ACHN (cell line): ENCODE data around the gene NECAB2.

ENCODE experiments used
- DNase-seq: peaks from one replicate; pipeline ENCODE4 v3.0.0-alpha.2; 2015
- in situ Hi-C: cut with HindIII; loops from 2 replicates; pipeline ENCODE4 v1.10.0; 2017; ENCODE audit warnings: low sequenced_read_pairs, low pct_ligation_motif_present, low pct_unique_long_range_greater_than_20kb

The NECAB2 gene

DNA sequence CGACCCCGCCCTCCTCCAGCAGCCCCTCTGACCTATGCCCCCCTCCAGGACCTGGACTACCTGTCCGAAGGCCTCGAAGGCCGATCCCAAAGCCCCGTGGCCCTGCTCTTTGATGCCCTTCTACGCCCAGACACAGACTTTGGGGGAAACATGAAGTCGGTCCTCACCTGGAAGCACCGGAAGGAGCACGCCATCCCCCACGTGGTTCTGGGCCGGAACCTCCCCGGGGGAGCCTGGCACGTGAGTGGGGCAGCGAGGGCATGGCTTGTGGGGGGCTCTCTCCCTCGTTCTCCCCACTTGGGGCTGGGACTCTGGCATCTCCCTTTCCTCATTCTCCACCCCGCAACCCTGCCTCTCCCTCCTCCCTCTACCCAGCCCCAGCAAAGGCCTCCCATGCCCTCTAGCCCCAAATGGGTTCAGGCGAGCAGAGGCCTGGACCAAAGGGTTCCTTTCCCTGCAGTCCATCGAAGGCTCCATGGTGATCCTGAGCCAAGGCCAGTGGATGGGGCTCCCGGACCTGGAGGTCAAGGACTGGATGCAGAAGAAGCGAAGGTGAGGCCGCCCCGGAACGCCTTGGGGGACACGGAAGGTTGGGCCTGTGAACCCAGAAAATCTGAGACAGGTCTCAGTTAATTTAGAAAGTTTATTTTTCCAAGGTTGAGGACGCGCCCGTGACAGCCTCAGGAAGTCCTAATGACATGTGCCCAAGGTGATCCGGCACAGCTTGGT, 7.4 kb upstream of the NECAB2 start:
- in situ Hi-C loops, result no loop called here
- no peak for DNase-seq

DNA sequence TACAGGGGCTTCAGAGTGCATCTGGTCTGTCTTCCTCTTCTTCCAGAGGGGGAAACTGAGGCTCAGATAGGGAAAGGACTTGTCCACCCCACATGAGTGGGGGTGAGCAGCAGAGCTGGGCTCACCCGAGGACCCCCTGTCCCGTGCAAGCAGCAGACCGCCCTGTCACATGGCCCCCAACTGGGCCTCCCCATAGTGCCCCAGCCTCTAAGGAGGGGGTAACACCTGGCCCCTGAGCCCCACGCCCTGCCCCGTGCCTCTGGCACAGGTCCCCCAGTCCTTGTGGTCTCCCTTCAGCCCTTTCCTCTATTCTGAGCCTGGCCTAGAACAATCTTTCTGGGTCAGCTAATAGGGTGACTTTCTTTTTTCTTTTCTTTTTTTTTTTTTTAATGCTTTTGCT, 6.5 kb upstream of the NECAB2 start:
- no peak for DNase-seq
- in situ Hi-C loops, result no loop called here

DNA sequence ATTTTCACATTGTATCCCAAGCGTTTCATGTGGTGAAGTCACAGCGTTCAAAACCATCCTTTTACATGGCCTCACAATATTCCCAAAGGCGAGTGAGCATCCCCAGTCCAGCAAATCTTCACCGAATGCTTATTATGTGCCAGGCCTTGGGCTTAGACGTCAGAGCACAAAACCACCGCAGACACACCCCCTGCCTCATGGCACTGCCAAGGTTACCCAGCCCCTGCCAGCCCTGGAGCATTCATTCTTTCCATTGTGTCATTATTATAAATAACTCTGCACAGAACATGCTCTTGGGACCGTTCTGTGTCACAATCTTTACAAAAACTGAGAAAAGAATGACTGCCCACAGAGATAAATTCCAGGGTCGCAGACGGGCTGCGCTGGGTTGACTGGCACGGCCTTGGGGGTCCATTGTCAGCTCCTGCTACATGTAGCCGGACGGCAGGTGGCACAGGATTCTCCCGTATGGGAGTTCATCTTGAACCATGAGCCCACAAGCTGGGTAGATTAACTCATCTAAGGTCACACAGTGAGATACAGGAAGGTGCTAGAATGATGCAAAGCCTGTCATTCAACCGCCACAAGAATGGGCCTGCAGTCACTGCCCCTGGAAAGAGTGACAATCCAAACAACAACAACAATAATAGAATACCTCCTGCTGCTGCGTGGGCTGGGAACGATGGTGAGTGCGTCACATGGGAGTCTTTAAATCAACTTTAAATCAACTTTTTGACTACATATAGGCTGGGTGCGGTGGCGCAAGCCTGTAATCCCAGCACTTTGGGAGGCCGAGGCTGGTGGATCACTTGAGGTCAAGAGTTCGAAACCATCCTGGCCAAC, 4.5 kb upstream of the NECAB2 start:
- no peak for DNase-seq
- in situ Hi-C loops, result no loop called here

DNA sequence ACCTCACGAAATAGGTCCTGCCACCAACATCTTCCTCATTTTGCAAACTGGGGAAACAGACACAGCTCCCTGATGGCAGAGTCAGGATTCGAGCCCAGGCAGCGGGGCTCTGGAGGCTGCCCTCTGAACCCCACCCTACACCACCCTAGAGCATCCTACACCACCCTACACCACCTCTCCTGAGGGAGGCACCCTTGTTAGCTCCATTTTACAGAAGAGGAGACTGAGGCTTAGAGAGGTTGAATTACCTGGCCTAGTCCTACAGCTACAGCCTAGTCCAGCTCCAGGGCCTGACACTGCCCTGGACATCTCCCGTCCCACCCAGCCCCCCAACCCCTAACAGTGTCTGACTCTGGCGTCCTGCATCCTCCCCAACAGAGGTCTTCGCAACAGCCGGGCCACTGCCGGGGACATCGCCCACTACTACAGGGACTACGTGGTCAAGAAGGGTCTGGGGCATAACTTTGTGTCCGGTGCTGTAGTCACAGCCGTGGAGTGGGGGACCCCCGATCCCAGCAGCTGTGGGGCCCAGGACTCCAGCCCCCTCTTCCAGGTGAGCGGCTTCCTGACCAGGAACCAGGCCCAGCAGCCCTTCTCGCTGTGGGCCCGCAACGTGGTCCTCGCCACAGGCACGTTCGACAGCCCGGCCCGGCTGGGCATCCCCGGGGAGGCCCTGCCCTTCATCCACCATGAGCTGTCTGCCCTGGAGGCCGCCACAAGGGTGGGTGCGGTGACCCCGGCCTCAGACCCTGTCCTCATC, 3.2 kb upstream of the NECAB2 start:
- no peak for DNase-seq
- in situ Hi-C loops, result no loop called here

DNA sequence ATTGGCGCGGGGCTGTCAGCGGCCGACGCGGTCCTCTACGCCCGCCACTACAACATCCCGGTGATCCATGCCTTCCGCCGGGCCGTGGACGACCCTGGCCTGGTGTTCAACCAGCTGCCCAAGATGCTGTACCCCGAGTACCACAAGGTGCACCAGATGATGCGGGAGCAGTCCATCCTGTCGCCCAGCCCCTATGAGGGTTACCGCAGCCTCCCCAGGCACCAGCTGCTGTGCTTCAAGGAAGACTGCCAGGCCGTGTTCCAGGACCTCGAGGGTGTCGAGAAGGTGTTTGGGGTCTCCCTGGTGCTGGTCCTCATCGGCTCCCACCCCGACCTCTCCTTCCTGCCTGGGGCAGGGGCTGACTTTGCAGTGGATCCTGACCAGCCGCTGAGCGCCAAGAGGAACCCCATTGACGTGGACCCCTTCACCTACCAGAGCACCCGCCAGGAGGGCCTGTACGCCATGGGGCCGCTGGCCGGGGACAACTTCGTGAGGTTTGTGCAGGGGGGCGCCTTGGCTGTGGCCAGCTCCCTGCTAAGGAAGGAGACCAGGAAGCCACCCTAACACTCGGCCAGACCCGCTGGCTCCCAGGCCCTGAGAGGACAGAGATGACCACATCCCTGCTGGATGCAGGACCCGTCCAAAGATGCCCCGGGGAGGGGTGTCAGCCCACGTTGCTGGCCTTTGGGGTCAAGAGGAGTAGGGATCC, 2.4 kb upstream of the NECAB2 start:
- no peak for DNase-seq
- in situ Hi-C loops, result no loop called here

DNA sequence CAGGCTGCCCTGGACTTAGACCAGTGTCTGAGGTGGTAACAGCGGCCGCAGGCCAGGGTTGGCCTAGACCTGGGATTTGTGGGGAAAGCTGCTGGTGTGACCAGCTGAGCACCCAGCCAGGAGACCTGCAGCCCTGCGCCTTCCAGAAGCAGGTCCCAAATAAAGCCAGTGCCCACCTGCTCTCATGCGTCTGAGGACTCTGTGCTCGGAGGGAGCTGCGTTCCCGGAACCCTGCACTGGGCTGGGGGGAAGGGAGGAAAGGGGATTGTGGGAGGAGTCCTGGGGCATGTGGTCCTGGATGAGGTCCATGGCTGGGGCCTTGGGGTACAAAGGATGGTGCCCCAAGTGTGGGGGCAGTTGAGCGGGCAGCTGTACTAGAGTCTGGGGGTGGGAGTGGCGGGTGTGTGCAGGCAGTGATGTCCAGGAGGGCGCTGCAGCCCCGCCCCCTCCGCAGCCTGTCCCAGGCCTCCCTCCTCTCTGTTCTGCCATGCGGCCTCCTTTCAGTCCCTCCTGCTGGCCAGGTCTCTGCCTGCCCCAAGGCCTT, 1.8 kb upstream of the NECAB2 start:
- in situ Hi-C loops, result no loop called here

DNA sequence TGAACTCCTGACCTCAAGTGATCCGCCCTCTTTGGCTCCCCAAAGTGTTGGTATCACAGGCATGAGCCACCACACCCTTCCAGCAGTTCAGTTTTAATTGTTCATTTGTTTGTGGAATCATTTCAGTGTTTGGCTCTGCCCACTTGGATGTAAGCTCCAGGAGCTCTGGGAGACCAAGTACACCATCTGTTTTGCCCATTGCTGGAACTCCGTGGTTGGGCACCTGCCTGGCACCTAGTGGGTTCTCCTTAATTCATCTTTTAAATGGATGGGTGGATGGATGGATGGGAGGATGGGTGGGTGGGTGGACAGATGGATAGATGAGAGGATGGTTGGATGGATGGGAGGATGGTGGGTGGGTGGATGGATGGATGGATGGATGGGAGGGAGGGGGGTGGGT, 953 bp upstream of the NECAB2 start:
- in situ Hi-C loops, result no loop called here

More for the DNA sequence above, 1.8 kb upstream of the NECAB2 start:
- no peak for DNase-seq

DNA sequence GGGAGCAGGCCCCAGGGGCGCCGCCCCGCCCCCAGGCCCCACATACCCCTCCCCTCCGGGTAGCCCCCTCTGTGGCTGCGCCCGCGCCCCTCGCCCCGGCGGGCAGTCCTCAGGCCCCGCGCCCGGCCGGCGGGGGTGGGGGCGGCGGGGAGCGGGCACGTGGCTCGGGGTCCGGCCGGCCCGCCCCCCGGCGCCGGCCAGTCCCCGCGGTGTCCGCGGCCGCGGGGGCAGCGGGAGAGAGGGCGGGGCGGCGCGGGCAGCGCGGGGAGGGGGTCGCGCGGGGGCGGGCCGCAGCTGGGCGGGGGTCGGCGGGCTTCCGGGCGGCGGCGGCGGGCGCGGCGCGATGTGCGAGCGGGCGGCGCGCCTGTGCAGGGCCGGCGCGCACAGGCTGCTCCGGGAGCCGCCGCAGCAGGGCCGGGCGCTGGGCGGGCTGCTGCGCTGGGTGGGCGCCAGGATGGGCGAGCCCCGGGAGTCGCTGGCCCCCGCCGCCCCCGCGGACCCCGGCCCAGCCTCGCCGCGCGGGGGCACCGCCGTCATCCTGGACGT, 335 bp downstream of the NECAB2 start:
- DNase-seq, result no peak
- in situ Hi-C loops, result no loop called here

More for the DNA sequence above, 953 bp upstream of the NECAB2 start:
- DNase-seq, result no peak

DNA sequence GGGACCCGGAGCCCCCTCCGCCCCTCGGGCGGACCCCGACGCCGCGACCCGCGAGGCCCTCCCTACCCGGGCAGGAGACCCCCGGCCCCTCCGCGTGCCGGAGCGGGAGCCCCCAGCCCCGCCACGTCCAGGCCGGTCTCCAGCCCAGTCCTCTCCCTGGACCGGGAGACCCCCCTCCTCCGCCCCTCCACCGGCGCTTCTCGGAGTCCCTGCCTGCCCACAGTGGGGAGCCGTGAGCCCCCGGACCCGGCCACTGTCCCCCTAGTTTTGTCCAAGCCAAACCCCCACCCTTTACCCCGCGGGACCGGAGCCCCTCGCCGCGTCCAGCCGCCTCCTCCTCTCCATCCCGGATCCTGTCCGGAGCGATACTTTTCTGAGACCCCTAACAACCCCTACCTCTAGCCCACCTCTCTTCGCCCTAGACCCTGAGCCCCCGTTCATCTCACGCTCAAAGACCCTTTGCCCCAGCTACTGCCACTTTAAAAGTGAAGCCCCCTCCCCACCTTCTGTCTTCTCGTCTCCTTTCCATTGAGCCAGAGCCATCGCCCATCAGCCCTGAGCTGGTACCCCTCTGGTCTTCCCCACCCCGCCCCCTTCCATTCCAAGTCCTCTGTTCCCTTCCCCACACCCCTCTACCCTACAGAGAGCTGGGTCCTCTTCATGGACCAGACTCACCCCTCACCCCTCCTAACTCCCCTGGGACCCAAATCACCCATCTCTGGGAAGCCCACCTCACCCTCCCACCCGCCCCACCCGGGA, 1.0 kb downstream of the NECAB2 start:
- in situ Hi-C loops, result no loop called here
- DNase-seq, result no peak

DNA sequence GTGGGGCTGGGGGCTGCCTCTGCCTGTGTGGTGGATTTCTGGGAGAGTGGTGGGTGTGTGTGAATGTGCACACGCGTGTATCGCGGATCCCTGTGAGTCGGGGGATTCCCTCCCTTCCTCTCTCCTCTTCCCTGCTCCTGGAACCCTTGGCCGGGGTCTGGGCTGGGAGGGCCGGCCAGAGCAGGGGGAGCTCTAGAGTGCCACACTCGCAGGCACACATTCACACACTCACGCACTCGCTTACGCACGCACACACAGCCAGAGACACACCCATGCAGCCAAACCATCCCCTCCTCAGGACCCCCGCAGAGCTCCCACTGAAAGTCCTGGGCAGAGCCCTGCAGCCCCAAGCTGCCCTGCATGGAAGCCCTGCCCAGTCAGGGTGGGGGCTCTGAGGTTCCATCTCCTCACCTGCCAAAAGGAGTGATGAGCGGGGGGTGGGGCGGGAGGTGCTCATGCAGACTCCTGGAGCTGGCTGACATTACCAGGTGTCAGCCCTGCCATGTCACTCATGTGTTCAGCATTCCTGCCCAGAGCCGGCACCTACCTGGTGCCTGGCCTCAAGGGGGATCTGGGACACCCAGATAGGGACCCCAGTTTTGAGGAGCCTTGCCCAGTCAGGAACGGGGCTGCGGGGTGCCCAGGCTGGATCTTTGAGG, 1.9 kb downstream of the NECAB2 start:
- DNase-seq, result no peak
- in situ Hi-C loops, result no loop called here

DNA sequence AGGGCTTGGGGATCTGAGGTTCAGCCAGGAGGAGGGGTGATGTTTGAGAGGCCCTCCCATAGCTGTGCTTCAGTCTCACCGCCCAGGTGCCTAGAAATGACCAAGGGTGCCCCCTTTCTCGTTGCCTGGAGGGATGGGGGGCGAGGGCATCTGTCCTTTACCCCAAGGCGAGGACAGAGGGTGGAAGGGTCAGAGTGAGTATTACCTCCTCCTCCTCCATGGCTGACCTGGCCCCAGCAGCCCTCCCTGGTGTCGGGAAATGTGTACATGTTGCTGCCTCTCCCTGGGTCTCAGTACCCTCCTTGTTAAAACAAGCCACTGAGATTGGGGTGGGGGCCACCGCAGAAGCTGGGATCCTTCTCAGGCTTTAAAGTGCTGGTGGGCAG, 2.4 kb downstream of the NECAB2 start:
- in situ Hi-C loops, result no loop called here
- no peak for DNase-seq

DNA sequence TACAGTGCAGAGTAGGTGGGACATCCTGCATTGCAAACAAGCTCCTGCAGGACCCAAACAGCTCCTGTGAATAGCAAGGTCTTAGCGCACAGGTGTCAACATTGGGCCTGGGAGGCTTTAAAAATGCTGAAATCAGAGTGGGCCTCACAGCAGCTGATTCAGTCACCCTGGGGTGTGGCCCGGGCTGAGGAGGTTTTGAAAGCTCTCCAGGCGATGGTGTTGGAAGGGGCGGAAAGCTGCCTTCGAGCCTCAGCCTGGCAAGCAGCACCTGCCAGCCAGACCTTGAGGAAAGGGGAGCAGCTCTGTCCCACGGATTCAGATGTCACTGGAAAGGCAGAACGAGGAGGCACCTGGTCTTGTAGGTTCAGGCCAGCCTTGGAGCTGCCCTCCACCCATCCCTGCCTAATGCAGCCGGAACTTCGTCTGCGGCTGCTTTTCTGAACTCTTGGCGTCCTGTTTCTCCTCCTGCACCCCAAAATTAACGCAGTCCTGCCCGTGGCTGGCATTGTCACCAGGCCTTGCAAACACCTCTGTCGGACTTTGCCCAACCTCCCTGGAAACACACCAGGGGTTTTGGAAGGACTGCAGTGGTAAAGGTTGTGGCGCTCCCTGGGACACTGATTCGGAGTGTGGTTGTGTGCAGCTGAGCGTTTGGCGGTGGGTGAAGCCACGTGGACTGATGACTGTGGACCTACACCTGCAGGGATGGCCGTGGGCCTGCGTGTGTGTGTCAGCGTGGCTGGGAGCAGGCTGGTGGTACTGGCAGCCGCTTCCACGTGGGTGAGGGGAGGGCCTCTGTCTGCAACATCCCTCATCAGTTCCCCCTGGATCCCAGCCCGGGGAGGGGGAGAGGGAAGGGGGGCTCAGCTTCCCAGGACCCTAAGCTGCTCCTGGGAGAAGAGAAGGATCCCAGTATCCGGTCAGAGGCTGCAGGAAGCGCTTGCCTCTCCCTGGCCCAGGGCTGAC, 3.4 kb downstream of the NECAB2 start:
- no peak for DNase-seq
- in situ Hi-C loops, result no loop called here

DNA sequence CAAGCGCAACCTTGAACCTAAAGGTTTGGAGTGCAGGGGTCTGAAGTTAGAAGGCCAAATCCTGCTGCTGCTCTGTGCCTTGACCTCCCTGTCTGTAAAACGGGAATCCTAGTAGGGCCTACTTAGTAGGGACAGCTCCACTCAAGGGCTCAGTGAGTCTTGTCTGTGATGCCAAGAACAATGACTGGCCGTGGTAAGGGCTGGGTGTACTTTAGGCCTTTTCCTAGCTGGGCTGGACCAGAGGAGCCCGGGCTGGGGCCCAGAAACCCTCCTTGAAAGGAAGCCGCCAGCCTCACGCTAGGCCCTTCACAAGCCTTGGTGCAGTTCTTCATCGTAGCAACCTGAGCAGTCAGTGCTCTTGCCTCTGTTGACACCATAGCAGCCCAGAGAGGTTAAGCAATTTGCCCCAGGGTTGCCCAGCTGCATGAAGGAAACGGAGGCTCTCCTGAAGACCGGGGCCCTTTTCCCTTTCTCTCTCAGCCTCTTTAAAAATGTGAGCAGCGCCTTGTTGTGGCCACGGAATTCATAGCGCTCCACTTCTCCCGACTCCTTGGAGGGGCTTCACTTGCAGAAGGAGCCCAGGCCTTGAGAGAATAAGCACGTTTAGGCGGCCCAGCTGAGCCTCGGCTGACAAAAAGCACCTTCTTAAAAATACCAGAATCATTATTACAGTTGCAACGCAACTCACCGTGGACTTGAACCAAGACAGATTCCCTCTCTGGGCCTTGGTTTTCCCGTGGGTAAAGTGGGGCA, 4.4 kb downstream of the NECAB2 start:
- in situ Hi-C loops, result no loop called here
- no peak for DNase-seq

DNA sequence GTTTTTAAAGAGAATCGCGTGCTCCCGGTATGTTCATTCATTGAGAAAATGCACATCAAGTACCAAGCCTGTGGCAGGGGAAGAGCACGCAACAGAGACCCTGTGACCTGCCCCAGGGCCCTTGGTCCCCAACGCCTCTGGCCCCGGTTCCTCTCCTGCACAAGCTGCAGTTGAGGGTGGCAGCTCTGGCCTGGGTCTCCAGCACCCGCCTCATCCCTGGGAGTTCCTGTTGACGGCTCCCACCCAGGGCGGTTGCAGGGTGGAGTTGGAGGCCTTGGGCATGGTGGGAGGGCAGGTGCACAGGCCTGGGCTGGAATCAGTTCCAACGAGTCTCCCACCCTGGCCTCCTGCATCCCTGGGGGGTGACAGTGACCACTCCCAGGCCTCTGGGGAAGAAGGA, 5.0 kb downstream of the NECAB2 start:
- in situ Hi-C loops, result no loop called here
- no peak for DNase-seq

DNA sequence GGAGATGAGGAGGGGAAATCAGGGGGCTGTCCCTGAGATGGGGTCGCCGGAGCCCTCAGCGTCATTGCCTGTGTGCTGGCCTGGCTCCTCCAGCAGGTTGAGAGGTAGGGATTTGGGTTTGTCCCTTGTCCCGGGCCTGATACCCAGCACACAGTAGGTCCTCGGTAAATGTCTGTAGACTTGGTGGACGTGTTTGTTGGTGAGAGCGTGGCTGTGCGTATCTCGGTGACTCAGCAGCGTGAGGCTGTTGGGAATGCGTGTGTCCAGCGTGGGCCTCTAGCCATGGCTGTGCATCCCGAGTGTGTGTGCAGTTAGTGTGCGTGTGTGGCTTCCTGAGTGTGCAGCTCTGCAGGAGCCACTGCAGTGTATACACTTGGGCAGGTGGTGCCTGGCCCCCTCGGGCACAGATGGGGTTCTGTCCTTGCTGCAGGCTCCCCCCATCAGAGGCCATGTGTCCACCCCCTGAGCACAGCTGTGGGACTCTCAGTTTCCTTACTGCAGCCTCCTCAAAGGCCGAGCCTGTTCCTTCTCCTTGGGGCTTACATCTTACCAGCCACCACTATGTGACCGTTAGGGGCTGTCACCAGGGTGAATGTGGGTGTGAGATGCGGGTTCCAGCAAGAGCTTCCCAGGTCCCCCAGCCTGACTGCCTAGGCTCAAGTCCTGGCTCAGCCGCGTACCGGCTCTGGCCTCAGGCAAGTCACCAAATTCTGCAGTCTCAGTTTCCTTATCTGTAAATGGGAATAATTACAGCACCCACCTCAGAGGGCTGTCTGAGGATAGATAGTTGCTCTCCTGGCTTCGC, 5.7 kb downstream of the NECAB2 start:
- in situ Hi-C loops, result no loop called here
- DNase-seq, result no peak
